GM19193 (cell line): ENCODE measurements around the gene IFNA10.
"Not testable (repeated sequence)": the region's sequence is repeated elsewhere in the genome, so short reads cannot be mapped to it uniquely, and the experiment has no call there.

Source experiments
- POLR2A ChIP-seq: IDR thresholded peaks from 4 replicates; pipeline ENCODE4 v1.6.1; 2011; ENCODE audit not compliant: insufficient read depth, insufficient read length; ENCODE audit errors: extremely low read depth

IFNA10 gene

GRCh38 chr9:21207043-21207442 lies at the start of gene IFNA10:
Gene IFNA10, minus strand, starts transcription at chr9:21207143. Its CDS starts 46 bp downstream, at chr9:21207097.
- not testable (repeated sequence) for TF ChIP-seq POLR2A

- no peak for TF ChIP-seq POLR2A
Measured at GRCh38 chr9:21255538-21256212, 48.7 kb upstream of the IFNA10 start.

GRCh38 chr9:21252721-21253547 lies 46.0 kb upstream of the IFNA10 start:
- TF ChIP-seq POLR2A, result no peak

- no peak for TF ChIP-seq POLR2A
Measured at GRCh38 chr9:21251638-21252037, 44.7 kb upstream of the IFNA10 start.

- no peak for TF ChIP-seq POLR2A
Measured at GRCh38 chr9:21251190-21251589, 44.2 kb upstream of the IFNA10 start.

GRCh38 chr9:21244836-21245235 lies 37.9 kb upstream of the IFNA10 start:
- no peak for TF ChIP-seq POLR2A

- no peak for TF ChIP-seq POLR2A
Measured at GRCh38 chr9:21239911-21240310, 33.0 kb upstream of the IFNA10 start, which contains the start of gene IFNA14. Gene IFNA14, minus strand, starts transcription at chr9:21240005. Its CDS starts 70 bp downstream, at chr9:21239935.

- TF ChIP-seq POLR2A, result no peak
Measured at GRCh38 chr9:21234153-21234687, 27.3 kb upstream of the IFNA10 start.

- TF ChIP-seq POLR2A, result no peak
Measured at GRCh38 chr9:21233258-21233657, 26.3 kb upstream of the IFNA10 start.

- no peak for TF ChIP-seq POLR2A
Measured at GRCh38 chr9:21228122-21228521, 21.2 kb upstream of the IFNA10 start, which contains the start of gene IFNA17. Gene IFNA17, minus strand, starts transcription at chr9:21228222. Its CDS starts 49 bp downstream, at chr9:21228173.

GRCh38 chr9:21217211-21217610 lies 10.3 kb upstream of the IFNA10 start, which contains the start of gene IFNA16:
Gene IFNA16, minus strand, starts transcription at chr9:21217311. Its CDS starts 6 bp downstream, at chr9:21217305.
- not testable (repeated sequence) for TF ChIP-seq POLR2A

GRCh38 chr9:21210311-21210710 lies 3.4 kb upstream of the IFNA10 start:
- no peak for TF ChIP-seq POLR2A

GRCh38 chr9:21205204-21205603 lies 1.7 kb downstream of the IFNA10 start:
- TF ChIP-seq POLR2A, result no peak

GRCh38 chr9:21202105-21202504 lies 4.8 kb downstream of the IFNA10 start, which contains the start of gene IFNA7:
Gene IFNA7, minus strand, starts transcription at chr9:21202205. Its CDS starts 40 bp downstream, at chr9:21202165.
- not testable (repeated sequence) for TF ChIP-seq POLR2A

GRCh38 chr9:21187487-21187886 lies 19.5 kb downstream of the IFNA10 start, which contains the start of gene IFNA4:
Gene IFNA4, minus strand, starts transcription at chr9:21187587. Its CDS starts 56 bp downstream, at chr9:21187531.
- TF ChIP-seq POLR2A, result not testable (repeated sequence)
